ENCODE data around the gene TOMM5.

Gene TOMM5

DNA sequence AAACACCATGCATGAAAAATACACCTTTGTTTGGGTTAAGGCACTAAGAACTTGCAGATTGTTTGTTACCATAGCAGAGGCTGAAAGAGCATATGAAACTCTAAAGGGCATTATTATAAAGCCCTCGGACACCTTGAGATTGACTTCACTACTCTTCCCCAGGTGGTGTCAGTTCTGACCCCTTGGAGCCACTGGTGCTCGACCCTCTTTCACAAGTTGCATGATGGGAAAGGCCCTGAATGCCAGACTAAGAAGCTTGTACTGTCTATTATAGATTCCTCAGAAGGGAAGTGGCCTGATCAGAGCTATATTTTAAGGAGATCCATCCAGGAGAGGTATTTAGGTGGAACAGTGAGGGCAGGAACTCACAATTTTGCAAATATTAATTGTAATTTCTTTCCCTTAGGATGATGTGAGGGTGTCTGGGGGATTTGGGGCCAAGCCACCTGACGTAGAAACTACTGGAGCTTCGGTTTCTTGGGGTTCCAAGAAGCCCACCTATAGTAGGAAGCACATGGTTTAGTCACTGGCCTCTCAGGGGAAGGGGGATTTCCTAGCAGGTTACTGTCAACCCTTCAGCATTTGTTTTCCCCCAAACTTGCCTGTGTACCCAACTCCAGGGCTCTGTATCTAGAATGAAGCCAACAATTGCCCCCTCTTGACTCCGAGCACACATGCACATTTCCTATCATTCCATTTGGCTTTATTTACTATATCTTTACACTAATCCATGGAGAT is 32.4 kb downstream of the TOMM5 start:
- H3K9me2 ChIP-seq (replicated peaks; ENCODE audit: insufficient read depth, low read length): no peaks in the 10 kb centered on the region
- DNase-seq: no peak
- no peaks in the 10 kb centered on the region for H3K9me3 ChIP-seq (replicated peaks; ENCODE audit: insufficient read depth, low read length)
- H3F3A ChIP-seq (ENCODE audit: insufficient read depth, low read length): no peaks in the 10 kb centered on the region
- no peaks in the 10 kb centered on the region for H3K36me3 ChIP-seq (replicated peaks; ENCODE audit: insufficient read depth, low read length)
- H3K9ac ChIP-seq (ENCODE audit: low read length): no peak overlapping the region
- no peaks in the 10 kb centered on the region for H3K4me1 ChIP-seq (ENCODE audit: low read length)
- no peak overlapping the region for H2AFZ ChIP-seq (ENCODE audit: low read length)
- no peaks in the 10 kb centered on the region for H4K20me1 ChIP-seq (ENCODE audit: insufficient read depth, low read length)
- H3K27me3 ChIP-seq (replicated peaks; ENCODE audit: insufficient read depth, low read length): no peaks in the 10 kb centered on the region
- TF ChIP-seq EZH2 (optimal IDR thresholded peaks at IDR 0.05; ENCODE audit: low read depth, low read length): no peak
- no peak for TF ChIP-seq EZH2phosphoT487 (IDR thresholded peaks at IDR 0.05; ENCODE audit: low read length)
- TF ChIP-seq, protein P1, sequence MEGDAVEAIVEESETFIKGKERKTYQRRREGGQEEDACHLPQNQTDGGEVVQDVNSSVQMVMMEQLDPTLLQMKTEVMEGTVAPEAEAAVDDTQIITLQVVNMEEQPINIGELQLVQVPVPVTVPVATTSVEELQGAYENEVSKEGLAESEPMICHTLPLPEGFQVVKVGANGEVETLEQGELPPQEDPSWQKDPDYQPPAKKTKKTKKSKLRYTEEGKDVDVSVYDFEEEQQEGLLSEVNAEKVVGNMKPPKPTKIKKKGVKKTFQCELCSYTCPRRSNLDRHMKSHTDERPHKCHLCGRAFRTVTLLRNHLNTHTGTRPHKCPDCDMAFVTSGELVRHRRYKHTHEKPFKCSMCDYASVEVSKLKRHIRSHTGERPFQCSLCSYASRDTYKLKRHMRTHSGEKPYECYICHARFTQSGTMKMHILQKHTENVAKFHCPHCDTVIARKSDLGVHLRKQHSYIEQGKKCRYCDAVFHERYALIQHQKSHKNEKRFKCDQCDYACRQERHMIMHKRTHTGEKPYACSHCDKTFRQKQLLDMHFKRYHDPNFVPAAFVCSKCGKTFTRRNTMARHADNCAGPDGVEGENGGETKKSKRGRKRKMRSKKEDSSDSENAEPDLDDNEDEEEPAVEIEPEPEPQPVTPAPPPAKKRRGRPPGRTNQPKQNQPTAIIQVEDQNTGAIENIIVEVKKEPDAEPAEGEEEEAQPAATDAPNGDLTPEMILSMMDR (IDR thresholded peaks at IDR 0.05; ENCODE audit: low read length): no peak
- no peaks in the 10 kb centered on the region for H3K79me2 ChIP-seq (ENCODE audit: low read length)
- H3K4me2 ChIP-seq (ENCODE audit: low read depth, low read length): no peak overlapping the region
- no peak overlapping the region for H3K4me3 ChIP-seq (ENCODE audit: low read length)
- H3K27ac ChIP-seq (ENCODE audit: low read length): no peak overlapping the region

DNA sequence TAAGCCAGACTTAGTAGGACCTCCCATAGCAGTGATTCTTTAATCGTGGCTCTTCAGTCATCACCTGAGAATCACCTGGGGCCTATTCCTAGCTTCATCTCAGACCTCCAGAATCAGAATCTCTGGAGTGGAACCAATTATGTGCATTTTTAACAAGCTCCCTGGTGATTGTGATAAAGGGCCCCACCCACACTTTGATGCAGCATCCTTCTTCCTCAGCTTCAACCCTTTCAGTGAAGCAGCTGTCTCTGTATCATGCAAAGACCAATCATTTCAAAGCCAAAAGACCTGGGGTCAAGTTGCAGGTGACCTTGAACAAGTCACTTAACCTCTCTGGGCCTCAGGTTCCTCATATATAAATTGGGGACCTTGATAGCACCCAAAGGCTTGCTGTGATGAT is 33.3 kb downstream of the TOMM5 start:
- H3K79me2 ChIP-seq (ENCODE audit: low read length): no peaks in the 10 kb centered on the region
- H3K27me3 ChIP-seq (replicated peaks; ENCODE audit: insufficient read depth, low read length): no peaks in the 10 kb centered on the region
- no peaks in the 10 kb centered on the region for H3K9me3 ChIP-seq (replicated peaks; ENCODE audit: insufficient read depth, low read length)
- H3K27ac ChIP-seq (ENCODE audit: low read length): no peak overlapping the region
- no peak for TF ChIP-seq EZH2 (optimal IDR thresholded peaks at IDR 0.05; ENCODE audit: low read depth, low read length)
- no peak for TF ChIP-seq EZH2phosphoT487 (IDR thresholded peaks at IDR 0.05; ENCODE audit: low read length)
- TF ChIP-seq, protein P1 (IDR thresholded peaks at IDR 0.05; ENCODE audit: low read length): no peak
- no peaks in the 10 kb centered on the region for H3K4me1 ChIP-seq (ENCODE audit: low read length)
- H4K20me1 ChIP-seq (ENCODE audit: insufficient read depth, low read length): no peaks in the 10 kb centered on the region
- no peak overlapping the region for H3K4me3 ChIP-seq (ENCODE audit: low read length)
- no peak for DNase-seq
- H3K4me2 ChIP-seq (ENCODE audit: low read depth, low read length): no peak overlapping the region
- no peaks in the 10 kb centered on the region for H3F3A ChIP-seq (ENCODE audit: insufficient read depth, low read length)
- H3K36me3 ChIP-seq (replicated peaks; ENCODE audit: insufficient read depth, low read length): no peaks in the 10 kb centered on the region
- H2AFZ ChIP-seq (ENCODE audit: low read length): no peak overlapping the region
- H3K9me2 ChIP-seq (replicated peaks; ENCODE audit: insufficient read depth, low read length): no peaks in the 10 kb centered on the region
- no peak overlapping the region for H3K9ac ChIP-seq (ENCODE audit: low read length)

DNA sequence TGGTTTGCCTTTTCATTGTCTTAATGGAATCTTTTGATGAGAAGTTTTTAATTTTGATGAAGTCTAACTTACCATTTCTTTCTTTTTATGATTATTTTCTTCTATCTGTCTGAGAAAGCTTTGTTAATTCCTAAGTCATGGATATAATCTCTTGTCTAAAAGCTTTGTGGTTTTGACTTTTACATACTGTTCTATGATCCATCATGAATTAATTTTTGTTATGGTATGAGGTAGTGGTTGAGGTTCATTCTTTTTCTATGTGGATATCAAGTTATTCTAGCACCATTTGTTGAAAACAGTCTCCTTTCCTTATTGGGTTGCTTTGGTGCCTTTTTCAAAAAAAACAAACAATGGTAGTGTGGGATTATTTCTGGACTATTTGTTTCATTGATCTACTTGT is 36.6 kb downstream of the TOMM5 start:
- TF ChIP-seq, protein P1 (IDR thresholded peaks at IDR 0.05; ENCODE audit: low read length): no peak
- no peak for TF ChIP-seq EZH2 (optimal IDR thresholded peaks at IDR 0.05; ENCODE audit: low read depth, low read length)
- no peak for TF ChIP-seq EZH2phosphoT487 (IDR thresholded peaks at IDR 0.05; ENCODE audit: low read length)
- Histone ChIP-seq H3K4me2 (ENCODE audit: low read depth, low read length) (no peak overlapping the region), H4K20me1 (ENCODE audit: insufficient read depth, low read length) (no peaks in the 10 kb centered on the region), H2AFZ (ENCODE audit: low read length) (no peak overlapping the region), H3F3A (ENCODE audit: insufficient read depth, low read length) (no peaks in the 10 kb centered on the region), H3K4me3 (ENCODE audit: low read length) (no peak overlapping the region), H3K27me3 (replicated peaks; ENCODE audit: insufficient read depth, low read length) (no peaks in the 10 kb centered on the region), H3K9ac (ENCODE audit: low read length) (no peak overlapping the region), H3K36me3 (replicated peaks; ENCODE audit: insufficient read depth, low read length) (no peaks in the 10 kb centered on the region), H3K79me2 (ENCODE audit: low read length) (no peaks in the 10 kb centered on the region), H3K4me1 (ENCODE audit: low read length) (no peaks in the 10 kb centered on the region), H3K9me3 (replicated peaks; ENCODE audit: insufficient read depth, low read length) (no peaks in the 10 kb centered on the region), H3K27ac (ENCODE audit: low read length) (no peak overlapping the region), H3K9me2 (replicated peaks; ENCODE audit: insufficient read depth, low read length) (no peaks in the 10 kb centered on the region)
- DNase-seq: no peak
